ENCODE measurements around the gene EIF3L.

DNA sequence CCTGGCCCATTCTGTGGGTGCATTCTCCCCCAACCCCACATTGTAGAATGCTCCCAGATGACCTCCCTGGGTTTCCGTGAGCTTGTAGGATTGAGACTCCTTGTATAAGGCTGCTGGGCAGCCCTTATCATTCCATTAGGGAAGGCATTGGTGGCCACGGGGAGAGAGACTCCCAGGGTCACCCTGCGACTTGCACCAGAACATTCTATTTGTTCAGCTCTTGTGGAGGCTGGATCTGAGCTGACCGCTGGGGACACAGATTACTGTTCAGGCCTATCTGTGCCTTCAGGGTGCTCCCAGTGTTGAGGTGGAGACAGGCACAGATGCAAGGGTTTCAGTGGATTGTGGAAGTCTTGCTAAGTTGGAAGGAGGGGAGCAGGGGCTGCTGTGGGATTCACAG lies 74.7 kb downstream of the EIF3L start:
- TF ChIP-seq, protein P1, sequence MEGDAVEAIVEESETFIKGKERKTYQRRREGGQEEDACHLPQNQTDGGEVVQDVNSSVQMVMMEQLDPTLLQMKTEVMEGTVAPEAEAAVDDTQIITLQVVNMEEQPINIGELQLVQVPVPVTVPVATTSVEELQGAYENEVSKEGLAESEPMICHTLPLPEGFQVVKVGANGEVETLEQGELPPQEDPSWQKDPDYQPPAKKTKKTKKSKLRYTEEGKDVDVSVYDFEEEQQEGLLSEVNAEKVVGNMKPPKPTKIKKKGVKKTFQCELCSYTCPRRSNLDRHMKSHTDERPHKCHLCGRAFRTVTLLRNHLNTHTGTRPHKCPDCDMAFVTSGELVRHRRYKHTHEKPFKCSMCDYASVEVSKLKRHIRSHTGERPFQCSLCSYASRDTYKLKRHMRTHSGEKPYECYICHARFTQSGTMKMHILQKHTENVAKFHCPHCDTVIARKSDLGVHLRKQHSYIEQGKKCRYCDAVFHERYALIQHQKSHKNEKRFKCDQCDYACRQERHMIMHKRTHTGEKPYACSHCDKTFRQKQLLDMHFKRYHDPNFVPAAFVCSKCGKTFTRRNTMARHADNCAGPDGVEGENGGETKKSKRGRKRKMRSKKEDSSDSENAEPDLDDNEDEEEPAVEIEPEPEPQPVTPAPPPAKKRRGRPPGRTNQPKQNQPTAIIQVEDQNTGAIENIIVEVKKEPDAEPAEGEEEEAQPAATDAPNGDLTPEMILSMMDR (IDR thresholded peaks at IDR 0.05), result no peak
- no peak for TF ChIP-seq POLR2A (IDR thresholded peaks at IDR 0.05)
- no peak for TF ChIP-seq POLR2AphosphoS5 (IDR thresholded peaks at IDR 0.05)
